GM18907 (cell line): ENCODE results near the gene SLC7A6OS.

Experiments used
- ATAC-seq: cut with Tn5 transposase; IDR thresholded peaks from one replicate; pipeline ENCODE4 v1.9.1; 2021; ENCODE audit warnings: mild to moderate bottlenecking, moderate library complexity; ENCODE audit not compliant: unreplicated experiment

The SLC7A6OS gene

DNA sequence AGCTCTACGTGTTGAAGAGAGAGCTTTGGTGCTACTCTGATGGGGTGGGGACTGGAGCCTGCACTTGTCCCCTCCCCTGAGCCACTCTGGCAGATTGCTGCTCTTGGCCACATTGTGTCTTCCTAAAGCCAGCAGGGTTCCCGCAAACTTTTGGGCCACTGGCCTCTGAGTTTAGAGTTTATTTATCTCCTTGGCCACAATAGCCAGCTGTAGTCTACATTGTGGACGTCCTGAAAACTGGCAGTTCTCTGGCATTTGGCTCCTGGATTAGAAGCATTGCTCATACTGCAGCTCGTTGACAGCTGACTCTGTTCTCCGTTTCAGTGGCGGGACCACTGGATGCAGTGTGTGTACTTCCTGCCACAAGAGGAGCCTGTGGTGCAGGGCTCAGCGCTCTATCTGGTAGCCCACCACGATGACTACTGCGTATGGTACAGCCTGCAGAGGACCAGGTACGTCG is 34.6 kb upstream of the SLC7A6OS start:
- no peak for ATAC-seq

DNA sequence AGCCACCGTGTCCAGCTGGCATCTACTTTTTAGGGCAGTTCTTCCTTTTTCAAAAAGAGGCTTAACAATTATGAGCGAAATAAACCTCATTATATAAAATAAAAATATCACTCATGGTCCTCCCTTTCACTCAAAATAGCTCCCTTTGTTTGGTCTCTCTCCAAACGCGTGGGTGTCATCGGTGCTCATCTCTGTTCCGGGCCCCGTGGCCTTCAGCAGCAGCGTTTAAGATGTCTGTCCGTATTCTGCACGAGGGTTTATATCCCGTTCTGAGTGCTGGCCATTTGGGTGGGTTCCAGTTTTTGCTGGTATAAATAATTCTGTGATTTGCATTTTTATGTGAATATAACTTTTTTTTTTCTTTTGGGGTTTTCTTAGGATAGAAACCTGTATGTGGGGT is 33.5 kb upstream of the SLC7A6OS start:
- ATAC-seq, result no peak

DNA sequence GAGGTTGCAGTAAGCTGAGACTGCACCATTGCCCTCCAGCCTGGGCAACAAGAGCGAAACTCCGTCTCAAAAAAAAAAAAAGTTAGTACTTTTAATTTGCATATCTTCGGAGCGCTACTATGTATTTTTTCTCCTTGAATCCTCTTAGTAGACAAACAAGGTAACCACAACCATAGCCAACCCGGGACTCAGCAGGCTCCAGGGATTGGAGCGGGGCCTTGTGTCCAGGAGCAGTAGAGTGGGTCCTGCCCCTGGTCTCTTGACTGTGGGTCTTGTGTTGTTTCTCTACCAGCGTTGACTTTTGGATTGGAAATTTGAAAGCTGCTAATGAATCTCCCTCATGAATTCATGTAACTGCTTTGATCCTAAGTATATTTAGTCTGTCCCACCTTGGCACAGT is 32.4 kb upstream of the SLC7A6OS start:
- ATAC-seq, result no peak

DNA sequence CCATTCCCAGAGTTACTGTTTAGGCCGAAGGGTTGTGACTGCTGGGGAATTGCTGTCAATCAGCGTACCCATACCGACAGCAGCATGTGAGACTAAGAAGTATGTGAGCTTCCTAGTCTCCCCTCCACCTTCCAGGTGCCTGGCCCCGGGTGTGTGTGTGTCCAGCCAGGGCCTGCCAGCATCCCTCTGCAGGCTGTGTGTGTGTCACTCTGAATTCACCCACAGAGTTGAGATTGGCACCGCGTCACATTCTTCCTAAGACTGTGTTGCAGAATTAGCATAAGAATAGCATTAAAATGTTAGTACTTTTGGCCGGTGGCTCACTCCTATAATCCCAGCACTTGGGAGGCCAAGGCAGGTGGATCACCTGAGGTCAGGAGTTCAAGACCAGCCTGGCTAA is 31.9 kb upstream of the SLC7A6OS start:
- ATAC-seq, result no peak

GRCh38 chr16:68339214-68339613 is 28.5 kb upstream of the SLC7A6OS start:
- no peak for ATAC-seq

GRCh38 chr16:68338326-68339119 is 27.8 kb upstream of the SLC7A6OS start:
- no peak for ATAC-seq

GRCh38 chr16:68335175-68335574 is 24.4 kb upstream of the SLC7A6OS start:
- no peak for ATAC-seq

- ATAC-seq, result no peak
These were observed 21.8 kb upstream of the SLC7A6OS start for GRCh38 chr16:68332411-68333121.

- ATAC-seq, result no peak
These were observed 21.2 kb upstream of the SLC7A6OS start for GRCh38 chr16:68331879-68332410.

GRCh38 chr16:68328860-68329390 is 18.2 kb upstream of the SLC7A6OS start:
- no peak for ATAC-seq

DNA sequence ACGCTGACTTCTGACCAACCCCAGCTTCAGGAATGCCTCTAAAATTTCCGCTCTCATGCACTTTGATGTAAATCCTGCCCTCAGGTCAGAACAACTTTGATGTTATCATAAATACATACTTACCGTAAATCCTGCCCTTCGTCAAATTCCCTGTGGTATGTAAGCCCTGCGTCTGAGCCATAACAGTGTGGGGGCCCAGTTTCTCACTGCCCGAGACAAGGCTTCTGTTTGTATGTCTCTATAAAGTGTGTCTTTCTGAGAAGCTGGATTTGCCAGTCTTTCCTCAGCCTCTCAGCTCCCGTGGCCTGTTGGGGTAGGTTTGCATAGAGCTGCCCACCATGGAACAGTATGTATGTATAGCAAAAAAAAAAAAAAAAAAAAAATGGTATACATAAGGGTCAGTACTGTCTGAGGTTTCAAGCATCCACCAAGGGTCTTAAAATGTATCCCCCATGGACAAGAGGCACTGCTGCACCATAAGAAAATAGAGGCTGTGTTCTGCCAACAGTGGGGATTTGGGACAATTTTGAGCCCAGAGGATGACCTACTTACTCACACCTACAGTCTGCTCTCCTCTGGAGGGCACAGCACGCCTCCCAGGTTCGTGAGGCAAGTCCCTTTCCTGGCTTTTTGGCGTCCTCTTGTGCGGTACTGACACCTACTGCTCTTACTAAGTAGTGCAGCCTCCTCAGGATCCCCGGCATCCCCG is 17.6 kb upstream of the SLC7A6OS start:
- ATAC-seq, result peak; percentile 69

DNA sequence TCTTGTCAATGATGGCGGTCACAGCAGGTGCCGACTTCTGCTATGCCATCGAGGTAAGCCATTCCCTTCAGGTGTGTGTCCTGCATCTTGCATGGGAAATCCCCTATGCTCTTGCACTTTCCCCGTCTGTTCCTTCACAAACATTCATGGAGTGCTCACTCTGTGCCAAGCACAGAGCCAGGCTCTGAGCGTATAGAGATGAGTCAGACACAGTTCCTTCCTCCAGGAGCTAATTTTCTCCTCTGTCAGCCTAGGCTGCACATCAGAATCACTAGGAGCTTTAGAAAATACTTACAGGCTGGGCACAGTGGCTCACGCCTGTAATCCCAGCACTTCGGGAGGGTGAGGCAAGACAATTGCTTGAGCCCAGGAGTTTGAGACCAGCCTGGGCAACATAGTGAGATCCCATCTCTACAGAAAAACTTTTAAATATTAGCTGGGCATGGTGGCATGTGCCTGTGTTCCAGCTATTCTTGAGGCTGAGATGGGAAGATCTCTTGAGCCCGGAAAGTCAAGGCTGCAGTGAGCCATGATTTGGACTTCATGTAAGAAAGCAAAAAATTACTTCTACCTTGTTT is 14.1 kb upstream of the SLC7A6OS start:
- no peak for ATAC-seq

- ATAC-seq, result no peak
These were observed 13.6 kb upstream of the SLC7A6OS start for GRCh38 chr16:68324336-68324735.

DNA sequence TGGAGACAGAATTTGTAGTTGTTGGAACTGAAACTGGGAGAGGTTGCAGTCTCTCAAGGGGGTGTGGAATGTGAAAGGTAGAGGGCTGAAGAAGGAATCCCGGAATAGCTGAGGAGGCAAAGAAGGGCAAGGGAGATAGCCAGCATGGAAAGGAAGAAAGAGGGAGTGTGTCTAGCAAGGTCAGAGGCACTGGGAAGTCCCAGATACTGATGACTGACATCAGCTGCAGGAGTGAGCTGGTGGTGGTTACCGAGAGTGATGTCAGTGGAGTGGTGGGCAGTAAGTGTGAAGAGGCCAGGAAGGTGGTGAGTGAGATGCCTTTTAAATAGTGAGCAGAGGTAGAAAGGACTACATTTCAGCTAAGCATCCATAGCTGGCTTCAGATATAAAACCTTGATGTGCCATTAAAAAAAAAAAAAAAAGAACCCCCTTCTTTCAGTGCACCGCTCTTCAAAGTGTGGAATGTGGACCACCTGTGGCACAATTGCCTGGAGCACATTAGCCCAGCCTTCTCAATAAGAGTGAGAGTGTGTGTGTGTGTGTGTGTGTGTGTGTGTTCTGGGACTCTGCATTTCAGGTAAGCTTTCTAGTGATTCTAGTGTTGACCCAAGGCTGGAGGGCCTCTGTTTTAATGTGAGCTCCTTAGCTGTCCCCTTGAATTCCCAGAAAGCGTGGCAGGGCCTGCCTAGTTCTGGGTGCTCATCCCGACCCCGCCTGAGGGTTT is 8.6 kb upstream of the SLC7A6OS start:
- peak; percentile 55 for ATAC-seq

GRCh38 chr16:68313116-68313515 is 2.4 kb upstream of the SLC7A6OS start:
- no peak for ATAC-seq

GRCh38 chr16:68310437-68310773 is 341 bp downstream of the SLC7A6OS start:
- peak; percentile 33 for ATAC-seq

DNA sequence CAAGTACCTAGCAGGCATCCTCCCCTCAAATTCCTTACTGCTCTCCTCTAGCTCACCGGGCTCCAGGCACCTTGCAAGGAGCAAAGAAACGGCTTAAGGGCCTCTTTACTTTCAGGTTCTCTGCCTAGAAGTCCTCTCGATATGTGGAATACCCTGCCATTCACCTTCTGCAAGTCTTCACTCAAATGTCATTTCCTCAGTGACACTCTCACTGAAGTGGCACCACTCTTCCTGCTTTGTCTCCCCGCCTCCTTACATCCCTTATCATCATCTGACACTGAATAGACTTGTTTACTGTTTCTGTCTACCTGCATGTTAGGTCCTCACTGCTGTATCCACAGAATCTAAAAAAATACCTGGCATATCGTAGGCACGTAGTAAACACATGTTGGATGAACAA is 947 bp downstream of the SLC7A6OS start:
- ATAC-seq, result no peak

DNA sequence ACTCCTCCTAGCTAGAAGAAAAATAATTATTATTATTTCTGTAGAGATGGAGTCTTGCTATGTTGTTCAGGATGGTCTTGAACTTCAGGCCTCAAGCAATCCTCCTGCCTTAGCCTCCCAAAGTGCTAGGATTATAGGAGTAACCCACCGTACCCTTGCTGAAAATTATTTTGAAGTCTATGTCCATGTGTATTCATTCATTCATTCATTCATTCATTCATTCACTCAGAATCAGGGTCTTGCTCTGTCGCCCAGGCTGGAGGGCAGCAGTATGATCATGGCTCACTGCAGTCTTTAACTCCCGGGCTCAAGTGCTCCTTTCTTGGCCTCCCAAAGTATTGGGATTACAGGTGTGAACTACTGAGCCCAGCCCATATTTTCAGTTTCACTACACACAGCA is 4.1 kb downstream of the SLC7A6OS start:
- ATAC-seq, result no peak

DNA sequence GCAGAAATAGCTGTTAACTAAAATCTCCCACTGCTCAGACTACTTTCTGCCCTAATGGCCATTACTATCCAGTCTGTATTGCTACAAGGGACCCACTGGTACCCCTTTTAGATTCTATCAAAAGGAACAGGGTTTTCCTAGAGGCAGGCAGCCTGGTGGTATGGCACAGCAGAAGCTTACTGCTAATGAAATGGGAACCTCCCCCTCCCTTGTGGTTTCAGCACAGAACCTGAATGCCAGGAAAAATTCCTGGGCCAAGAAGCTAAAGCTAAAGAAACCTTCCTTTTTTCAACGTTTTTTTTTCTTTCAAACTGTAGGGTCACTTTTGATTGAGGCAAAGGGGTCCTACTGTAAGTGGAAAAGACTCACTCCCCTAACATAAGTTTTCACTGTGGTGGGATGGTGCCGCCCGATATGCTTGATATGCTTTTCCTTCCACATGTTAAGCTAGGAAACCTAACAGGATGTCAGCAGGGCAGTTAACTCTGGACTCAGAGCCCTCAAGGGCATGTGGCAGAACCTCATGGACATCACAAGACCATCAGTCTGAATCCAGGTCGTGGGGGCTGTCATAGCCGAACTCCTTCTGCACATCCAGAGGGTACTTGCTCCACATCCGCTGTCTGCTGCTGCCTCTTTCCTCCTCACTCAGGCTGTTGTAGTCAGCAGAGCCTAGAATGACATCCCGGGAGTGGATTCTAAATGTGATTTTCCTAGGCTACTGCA is 9.8 kb downstream of the SLC7A6OS start:
- no peak for ATAC-seq
